ENCODE measurements around the gene TRPM3. TPM values are rescaled to one million over a fixed set of nuclear protein-coding genes. Genes with fewer than 3 reads are reported as not detected.

TRPM3 gene
- total RNA-seq, 3 donors from 2014 or later (not counting 1 experiment from before 2014, with no cell fraction given) = not detected

- Mint-ChIP-seq H3K9me3 (no peaks in the 10 kb centered on the region), H3K36me3 (no peaks in the 10 kb centered on the region), H3K4me3 (no peak overlapping the region), H3K4me1 (no peaks in the 10 kb centered on the region), H3K27me3 (ENCODE audit: low read depth in 2 of 2) (peaks cover 15 to 17% of the 10 kb centered on the region in 2 donors), H3K27ac (no peak overlapping the region)
- TF ChIP-seq, protein P1, sequence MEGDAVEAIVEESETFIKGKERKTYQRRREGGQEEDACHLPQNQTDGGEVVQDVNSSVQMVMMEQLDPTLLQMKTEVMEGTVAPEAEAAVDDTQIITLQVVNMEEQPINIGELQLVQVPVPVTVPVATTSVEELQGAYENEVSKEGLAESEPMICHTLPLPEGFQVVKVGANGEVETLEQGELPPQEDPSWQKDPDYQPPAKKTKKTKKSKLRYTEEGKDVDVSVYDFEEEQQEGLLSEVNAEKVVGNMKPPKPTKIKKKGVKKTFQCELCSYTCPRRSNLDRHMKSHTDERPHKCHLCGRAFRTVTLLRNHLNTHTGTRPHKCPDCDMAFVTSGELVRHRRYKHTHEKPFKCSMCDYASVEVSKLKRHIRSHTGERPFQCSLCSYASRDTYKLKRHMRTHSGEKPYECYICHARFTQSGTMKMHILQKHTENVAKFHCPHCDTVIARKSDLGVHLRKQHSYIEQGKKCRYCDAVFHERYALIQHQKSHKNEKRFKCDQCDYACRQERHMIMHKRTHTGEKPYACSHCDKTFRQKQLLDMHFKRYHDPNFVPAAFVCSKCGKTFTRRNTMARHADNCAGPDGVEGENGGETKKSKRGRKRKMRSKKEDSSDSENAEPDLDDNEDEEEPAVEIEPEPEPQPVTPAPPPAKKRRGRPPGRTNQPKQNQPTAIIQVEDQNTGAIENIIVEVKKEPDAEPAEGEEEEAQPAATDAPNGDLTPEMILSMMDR (IDR thresholded peaks at IDR 0.05) = no peak
- ATAC-seq (no peak), DNase-seq (no peak)
- Histone ChIP-seq H3K4me1 (ENCODE audit: control insufficient read depth, insufficient read depth, low read length) (no peaks in the 10 kb centered on the region), H3K9me3 (ENCODE audit: control insufficient read depth, insufficient read depth, low read length) (no peaks in the 10 kb centered on the region), H3K27me3 (ENCODE audit: control insufficient read depth, insufficient read depth, low read length) (no peaks in the 10 kb centered on the region), H3K36me3 (ENCODE audit: control insufficient read depth, insufficient read depth, low read length) (no peaks in the 10 kb centered on the region), H3K4me3 (ENCODE audit: low read length) (no peak overlapping the region), H3K27ac (ENCODE audit: low read length) (no peak overlapping the region)
- intact Hi-C loops (cut with micrococcal nuclease) = no loop called here
Measured at GRCh38 chr9:70573308-70573707, 548.1 kb downstream of the TRPM3 start.

DNA sequence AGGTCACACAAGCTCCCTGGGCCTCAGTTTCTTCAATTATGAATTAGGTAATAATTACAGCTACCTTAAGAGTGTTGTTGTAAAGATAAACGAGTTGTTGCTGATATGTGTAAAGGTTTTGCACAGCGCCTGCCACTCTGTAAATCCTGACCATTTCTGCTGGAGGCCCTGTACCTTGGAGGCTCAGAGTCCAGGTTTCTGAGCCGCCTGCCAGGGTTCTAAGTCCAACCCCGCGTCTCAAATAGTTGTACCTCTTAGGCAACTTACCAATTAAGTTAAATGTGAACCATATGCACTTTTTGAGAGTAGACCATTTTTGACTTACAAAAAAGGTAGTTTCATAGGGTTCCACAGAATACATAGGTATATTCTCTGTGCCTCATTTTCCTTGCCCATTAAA lies 550.2 kb downstream of the TRPM3 start:
- DNase-seq = no peak
- WGBS (ENCODE audit: insufficient coverage) = 94% methylated on average over 5 of the region's 5 CpGs
- no peaks in the 10 kb centered on the region for H3K9me3 ChIP-seq (ENCODE audit: control insufficient read depth, insufficient read depth, low read length)
- Mint-ChIP-seq H3K36me3 (no peaks in the 10 kb centered on the region), H3K27ac (no peak overlapping the region), H3K27me3 (ENCODE audit: low read depth in 2 of 2) (peaks cover 11 to 17% of the 10 kb centered on the region in 2 donors), H3K9me3 (no peaks in the 10 kb centered on the region), H3K4me3 (no peak overlapping the region), H3K4me1 (no peaks in the 10 kb centered on the region)
- intact Hi-C loops (cut with micrococcal nuclease) = no loop called here
- no peak overlapping the region for H3K27ac ChIP-seq (ENCODE audit: low read length)
- no peak for ATAC-seq
- H3K27me3 ChIP-seq (ENCODE audit: control insufficient read depth, insufficient read depth, low read length) = no peaks in the 10 kb centered on the region
- no peaks in the 10 kb centered on the region for H3K36me3 ChIP-seq (ENCODE audit: control insufficient read depth, insufficient read depth, low read length)
- TF ChIP-seq, protein P1 (IDR thresholded peaks at IDR 0.05) = no peak
- H3K4me1 ChIP-seq (ENCODE audit: control insufficient read depth, insufficient read depth, low read length) = no peaks in the 10 kb centered on the region
- H3K4me3 ChIP-seq (ENCODE audit: low read length) = no peak overlapping the region

DNA sequence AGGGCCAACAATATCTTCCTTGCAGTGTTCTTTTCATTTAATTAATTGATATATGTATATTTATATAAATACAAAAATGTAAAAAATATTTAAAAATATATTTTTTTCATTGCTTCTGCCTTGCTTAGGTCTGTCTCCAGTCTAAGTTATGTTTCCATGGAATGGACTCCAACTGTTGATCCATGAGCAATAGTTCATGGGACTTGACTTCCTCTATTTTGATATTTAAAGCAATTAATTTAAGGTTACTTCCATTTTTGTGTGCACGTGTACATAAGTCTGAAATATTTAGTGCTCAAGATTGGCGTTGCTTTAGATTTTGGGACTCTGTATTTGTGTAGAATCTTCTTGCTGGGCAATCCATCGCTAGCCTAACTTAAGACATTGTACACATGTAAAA lies 551.6 kb downstream of the TRPM3 start:
- Mint-ChIP-seq H3K27me3 (ENCODE audit: low read depth in 2 of 2) (peaks cover 15 to 17% of the 10 kb centered on the region in 2 donors), H3K4me3 (no peak overlapping the region), H3K9me3 (no peaks in the 10 kb centered on the region), H3K27ac (no peak overlapping the region), H3K4me1 (peaks cover 0 to 5% of the 10 kb centered on the region in 2 donors), H3K36me3 (no peaks in the 10 kb centered on the region)
- TF ChIP-seq, protein P1 (IDR thresholded peaks at IDR 0.05) = no peak
- DNase-seq (no peak), ATAC-seq (no peak)
- Histone ChIP-seq H3K9me3 (ENCODE audit: control insufficient read depth, insufficient read depth, low read length) (no peaks in the 10 kb centered on the region), H3K4me3 (ENCODE audit: low read length) (no peak overlapping the region), H3K4me1 (ENCODE audit: control insufficient read depth, insufficient read depth, low read length) (no peaks in the 10 kb centered on the region), H3K36me3 (ENCODE audit: control insufficient read depth, insufficient read depth, low read length) (no peaks in the 10 kb centered on the region), H3K27me3 (ENCODE audit: control insufficient read depth, insufficient read depth, low read length) (no peaks in the 10 kb centered on the region), H3K27ac (ENCODE audit: low read length) (no peak overlapping the region)
- intact Hi-C loops (cut with micrococcal nuclease) = no loop called here
- WGBS (ENCODE audit: insufficient coverage) = 100% methylated on average over 2 of the region's 3 CpGs

DNA sequence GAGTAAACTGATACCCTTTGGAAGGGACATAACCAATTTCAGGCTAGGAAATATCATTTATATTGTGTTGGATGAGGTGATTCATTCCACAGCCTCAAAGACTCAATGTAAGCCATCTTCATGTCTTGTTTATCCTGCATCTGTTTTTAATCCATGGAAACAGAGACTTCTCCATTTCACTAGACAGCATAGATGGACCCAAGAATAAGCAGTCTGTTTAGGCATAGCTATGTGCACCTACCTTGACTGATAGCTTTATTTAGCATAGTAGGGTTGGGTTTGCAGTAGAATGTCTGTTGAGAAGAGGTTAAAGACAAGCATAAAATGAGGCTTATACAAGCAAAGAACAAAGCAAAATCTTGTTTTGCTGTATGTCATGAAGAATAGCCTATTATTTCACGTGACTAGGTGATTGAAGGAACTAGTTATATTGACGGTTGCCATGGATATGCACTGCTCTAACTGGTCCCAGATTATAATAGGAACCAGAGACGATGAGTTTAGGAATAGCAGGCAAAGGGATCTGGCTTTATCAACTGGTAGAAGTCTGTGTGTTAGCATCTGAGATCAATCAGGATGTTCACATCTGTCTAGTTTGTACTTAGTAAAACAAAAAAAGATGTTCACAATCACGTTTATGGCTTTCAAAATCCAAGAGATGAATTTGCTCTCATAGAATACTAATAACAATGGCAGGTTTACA lies 552.2 kb downstream of the TRPM3 start:
- WGBS (ENCODE audit: insufficient coverage) = 96% methylated on average over 4 of the region's 4 CpGs
- no peaks in the 10 kb centered on the region for H3K9me3 Mint-ChIP-seq
- ATAC-seq = no peak
- Histone ChIP-seq H3K4me3 (ENCODE audit: low read length) (no peak overlapping the region), H3K27ac (ENCODE audit: low read length) (no peak overlapping the region), H3K27me3 (ENCODE audit: control insufficient read depth, insufficient read depth, low read length) (no peaks in the 10 kb centered on the region), H3K4me1 (ENCODE audit: control insufficient read depth, insufficient read depth, low read length) (peaks cover 4% of the 10 kb centered on the region), H3K36me3 (ENCODE audit: control insufficient read depth, insufficient read depth, low read length) (no peaks in the 10 kb centered on the region), H3K9me3 (ENCODE audit: control insufficient read depth, insufficient read depth, low read length) (no peaks in the 10 kb centered on the region)
- no peak for DNase-seq
- H3K27ac Mint-ChIP-seq = no peak overlapping the region
- no peaks in the 10 kb centered on the region for H3K36me3 Mint-ChIP-seq
- TF ChIP-seq, protein P1 (IDR thresholded peaks at IDR 0.05) = no peak
- no peak overlapping the region for H3K4me3 Mint-ChIP-seq
- peaks cover 2 to 11% of the 10 kb centered on the region in 2 donors for H3K4me1 Mint-ChIP-seq
- intact Hi-C loops (cut with micrococcal nuclease) = no loop called here
- peaks cover 12 to 13% of the 10 kb centered on the region in 2 donors for H3K27me3 Mint-ChIP-seq (ENCODE audit: low read depth in 2 of 2)
